Nephron progenitor cell (in vitro differentiated cells): ENCODE results near the gene CTSO.
A peak's percentile ranks its signal among the peaks of the same experiment; 100 is the strongest.
"Not testable (repeated sequence)": the region's sequence is repeated elsewhere in the genome, so short reads cannot be mapped to it uniquely, and the experiment has no call there.

Experiments
- DNase-seq: peaks from one replicate; pipeline ENCODE4 v3.0.0; 2021
- H3K27ac Mint-ChIP-seq: 2 replicates; pipeline ENCODE4 v1.8.0; 2021; ENCODE audit warnings: mild to moderate bottlenecking, moderate library complexity, mixed read lengths
- H3K27me3 Mint-ChIP-seq: 2 replicates; pipeline ENCODE4 v1.8.0; 2021; ENCODE audit warnings: mild to moderate bottlenecking, low read depth, mixed read lengths; ENCODE audit not compliant: poor library complexity
- H3K36me3 Mint-ChIP-seq: 2 replicates; pipeline ENCODE4 v1.8.0; 2021; ENCODE audit warnings: low read depth, mixed read lengths
- H3K4me1 Mint-ChIP-seq: 2 replicates; pipeline ENCODE4 v1.8.0; 2021; ENCODE audit warnings: mixed read lengths
- H3K4me3 Mint-ChIP-seq: 2 replicates; pipeline ENCODE4 v1.8.0; 2021; ENCODE audit warnings: mild to moderate bottlenecking, moderate library complexity, mixed read lengths
- H3K9me3 Mint-ChIP-seq: 2 replicates; pipeline ENCODE4 v1.8.0; 2021; ENCODE audit warnings: mild to moderate bottlenecking, moderate library complexity, mixed read lengths
- TF ChIP-seq, protein P1 (sequence below): fragments of 200-600 bp; sonication (generic); IDR thresholded peaks from 2 replicates; pipeline ENCODE4 v1.5.0; 2021; ENCODE audit warnings: antibody characterized with exemption

CTSO gene

DNA sequence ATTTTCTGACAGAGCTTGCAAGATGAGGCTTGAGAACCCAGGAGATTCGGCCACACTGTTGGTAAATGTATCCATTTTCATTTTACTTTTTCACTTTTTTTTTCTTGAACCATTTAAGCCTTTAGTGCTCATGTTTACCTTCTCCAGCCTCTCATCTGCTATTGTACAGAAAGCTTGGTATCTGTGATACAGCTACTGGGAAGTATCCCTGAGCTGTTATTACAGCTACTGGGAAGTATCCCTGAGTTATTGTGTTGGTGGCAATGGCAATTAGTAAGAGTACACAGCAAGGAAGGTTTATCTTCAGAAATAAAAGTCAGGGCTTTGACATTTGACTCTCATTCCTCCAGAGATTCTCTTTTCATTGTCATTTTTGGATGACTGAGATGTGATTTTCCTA is 11.8 kb downstream of the CTSO start:
- peaks cover 6% of the 10 kb centered on the region for H3K4me1 Mint-ChIP-seq

DNA sequence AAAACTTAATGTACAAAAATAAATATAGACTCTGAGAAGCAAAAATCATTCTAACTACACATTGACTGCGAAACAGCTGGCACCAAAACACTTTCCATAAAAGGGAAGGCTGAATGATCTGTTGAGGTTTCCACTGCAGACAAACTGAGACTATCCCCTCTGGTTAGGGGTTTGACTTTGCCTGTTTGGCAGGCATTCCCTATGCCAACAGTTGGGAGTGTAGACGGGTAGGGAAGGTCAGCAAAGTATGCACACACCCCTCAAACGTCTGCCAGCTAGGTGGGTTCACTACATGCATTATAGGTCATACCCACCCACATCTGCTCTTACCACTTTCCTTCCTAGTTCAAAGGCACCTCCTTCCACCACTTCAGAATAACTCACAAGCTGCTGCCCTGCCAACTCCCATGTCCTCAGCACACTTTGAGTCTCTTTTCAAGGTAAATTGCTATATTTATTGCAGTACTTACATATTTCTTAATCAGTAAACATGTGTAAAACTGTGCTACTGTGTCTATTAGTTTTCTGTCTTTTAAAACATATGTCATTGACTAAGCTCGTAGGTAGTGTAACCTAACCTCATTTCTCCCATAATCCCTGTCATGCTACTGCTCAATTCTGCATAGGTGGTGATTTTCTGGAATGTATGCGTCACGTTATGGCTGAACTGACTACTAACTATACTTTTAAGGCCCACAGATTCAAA is 12.4 kb downstream of the CTSO start:
- peaks cover 6% of the 10 kb centered on the region for H3K4me1 Mint-ChIP-seq
- no peak overlapping the region for H3K4me3 Mint-ChIP-seq
- H3K27ac Mint-ChIP-seq: peak overlapping the region; percentile 30
- TF ChIP-seq, protein P1, sequence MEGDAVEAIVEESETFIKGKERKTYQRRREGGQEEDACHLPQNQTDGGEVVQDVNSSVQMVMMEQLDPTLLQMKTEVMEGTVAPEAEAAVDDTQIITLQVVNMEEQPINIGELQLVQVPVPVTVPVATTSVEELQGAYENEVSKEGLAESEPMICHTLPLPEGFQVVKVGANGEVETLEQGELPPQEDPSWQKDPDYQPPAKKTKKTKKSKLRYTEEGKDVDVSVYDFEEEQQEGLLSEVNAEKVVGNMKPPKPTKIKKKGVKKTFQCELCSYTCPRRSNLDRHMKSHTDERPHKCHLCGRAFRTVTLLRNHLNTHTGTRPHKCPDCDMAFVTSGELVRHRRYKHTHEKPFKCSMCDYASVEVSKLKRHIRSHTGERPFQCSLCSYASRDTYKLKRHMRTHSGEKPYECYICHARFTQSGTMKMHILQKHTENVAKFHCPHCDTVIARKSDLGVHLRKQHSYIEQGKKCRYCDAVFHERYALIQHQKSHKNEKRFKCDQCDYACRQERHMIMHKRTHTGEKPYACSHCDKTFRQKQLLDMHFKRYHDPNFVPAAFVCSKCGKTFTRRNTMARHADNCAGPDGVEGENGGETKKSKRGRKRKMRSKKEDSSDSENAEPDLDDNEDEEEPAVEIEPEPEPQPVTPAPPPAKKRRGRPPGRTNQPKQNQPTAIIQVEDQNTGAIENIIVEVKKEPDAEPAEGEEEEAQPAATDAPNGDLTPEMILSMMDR: no peak
- no peaks in the 10 kb centered on the region for H3K9me3 Mint-ChIP-seq
- no peaks in the 10 kb centered on the region for H3K36me3 Mint-ChIP-seq
- H3K27me3 Mint-ChIP-seq: no peaks in the 10 kb centered on the region
- no peak for DNase-seq

More for the DNA sequence above, 11.8 kb downstream of the CTSO start:
- Mint-ChIP-seq H3K27me3 (no peaks in the 10 kb centered on the region), H3K27ac (no peak overlapping the region), H3K9me3 (no peaks in the 10 kb centered on the region), H3K4me3 (no peak overlapping the region), H3K36me3 (no peaks in the 10 kb centered on the region)
- TF ChIP-seq, protein P1: no peak
- DNase-seq: no peak

DNA sequence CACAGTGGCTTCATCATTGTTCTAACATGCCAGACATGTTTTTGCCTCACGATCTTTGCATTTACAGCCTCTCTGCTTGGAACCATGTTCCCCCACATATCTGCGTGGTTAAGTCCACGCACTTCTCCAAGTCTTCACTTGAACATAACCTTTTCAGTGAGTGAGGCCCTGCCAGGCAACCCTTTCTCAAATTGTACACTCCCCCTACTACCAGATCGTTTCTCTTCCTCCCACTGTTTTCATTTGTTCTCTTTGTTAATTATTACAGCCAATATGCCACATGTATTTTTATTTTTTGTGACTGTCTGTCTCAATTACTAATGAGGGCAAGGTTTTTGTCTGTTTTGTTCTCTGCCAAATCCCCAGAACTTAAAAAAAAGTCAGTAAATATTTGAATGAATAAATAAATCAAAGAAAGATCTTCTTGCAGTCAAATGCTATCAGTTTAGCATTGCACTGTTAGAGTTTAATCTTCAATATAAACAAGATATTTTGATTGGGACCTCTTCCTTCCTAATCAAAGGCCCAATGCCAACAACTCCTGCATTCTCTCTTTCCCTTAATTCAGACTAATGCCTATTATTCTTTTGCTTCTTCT is 18.2 kb downstream of the CTSO start:
- TF ChIP-seq, protein P1: no peak
- H3K4me3 Mint-ChIP-seq: no peak overlapping the region
- H3K9me3 Mint-ChIP-seq: peaks cover 25% of the 10 kb centered on the region
- H3K36me3 Mint-ChIP-seq: peaks cover 11% of the 10 kb centered on the region
- peaks cover 3% of the 10 kb centered on the region for H3K27me3 Mint-ChIP-seq
- DNase-seq: no peak
- no peaks in the 10 kb centered on the region for H3K4me1 Mint-ChIP-seq
- H3K27ac Mint-ChIP-seq: no peak overlapping the region

DNA sequence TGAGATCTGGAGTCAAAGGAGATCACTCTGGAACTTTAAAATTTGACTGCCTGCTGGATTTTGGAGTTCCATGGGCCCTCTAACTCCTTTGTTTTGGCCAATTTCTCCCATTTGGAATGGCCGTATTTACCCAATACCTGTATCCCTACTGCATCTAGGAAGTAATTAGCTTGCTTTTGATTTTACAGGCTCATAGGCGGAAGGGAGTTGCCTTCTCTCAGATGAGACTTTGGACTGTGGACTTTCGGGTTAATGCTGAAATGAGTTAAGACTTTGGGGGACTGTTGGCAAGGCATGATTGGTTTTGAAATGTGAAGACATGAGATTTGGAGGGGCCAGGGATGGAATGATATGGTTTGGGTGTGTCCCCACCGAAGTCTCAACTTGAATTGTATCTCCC is 19.0 kb downstream of the CTSO start:
- Mint-ChIP-seq H3K36me3 (peaks cover 18% of the 10 kb centered on the region), H3K9me3 (peaks cover 33% of the 10 kb centered on the region)
- not testable (repeated sequence) for H3K27ac Mint-ChIP-seq, H3K27me3 Mint-ChIP-seq, H3K4me1 Mint-ChIP-seq, DNase-seq, H3K4me3 Mint-ChIP-seq

DNA sequence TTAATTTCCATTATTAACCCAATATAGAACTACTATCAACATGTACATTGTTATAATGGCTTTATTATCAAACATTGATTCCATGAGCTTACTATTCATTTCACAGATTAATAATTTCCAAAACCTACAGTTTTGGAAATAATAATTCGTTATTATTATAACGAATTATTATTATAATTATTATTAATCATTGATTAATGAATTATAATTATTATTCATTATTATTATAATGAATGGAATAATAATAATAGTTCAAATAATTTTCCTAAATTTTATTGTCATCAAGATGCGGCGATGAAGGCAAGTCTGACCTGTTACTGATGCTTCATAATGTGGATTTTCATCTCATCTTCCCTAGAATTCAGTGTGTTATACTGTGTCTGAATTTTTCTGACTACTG is 22.0 kb downstream of the CTSO start:
- H3K27me3 Mint-ChIP-seq: peaks cover 7% of the 10 kb centered on the region
- no peak overlapping the region for H3K4me3 Mint-ChIP-seq
- TF ChIP-seq, protein P1: no peak
- H3K27ac Mint-ChIP-seq: no peak overlapping the region
- H3K36me3 Mint-ChIP-seq: peaks cover 33% of the 10 kb centered on the region
- H3K9me3 Mint-ChIP-seq: peaks cover 48% of the 10 kb centered on the region
- H3K4me1 Mint-ChIP-seq: no peaks in the 10 kb centered on the region
- no peak for DNase-seq

DNA sequence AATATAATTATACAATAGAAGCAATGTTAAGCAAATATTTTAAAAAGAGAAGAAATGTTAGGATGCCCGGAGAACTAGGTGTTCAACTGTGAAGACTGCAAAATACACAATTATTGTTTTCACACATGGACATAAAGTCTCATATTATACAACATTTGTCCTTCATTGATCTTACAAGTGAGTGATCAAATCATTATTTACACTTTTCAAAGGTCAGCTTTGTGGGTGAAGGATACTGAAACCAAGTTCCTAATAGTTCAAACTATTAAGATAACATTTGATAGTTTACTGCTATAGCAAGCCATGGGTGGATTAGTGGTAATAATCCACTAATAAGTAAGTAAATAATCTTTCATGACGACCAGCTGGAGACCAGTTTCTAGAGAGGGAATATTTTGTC is 23.3 kb downstream of the CTSO start:
- Mint-ChIP-seq H3K27me3 (peaks cover 7% of the 10 kb centered on the region), H3K4me3 (no peak overlapping the region), H3K27ac (no peak overlapping the region), H3K4me1 (no peaks in the 10 kb centered on the region), H3K36me3 (peaks cover 38% of the 10 kb centered on the region), H3K9me3 (peaks cover 47% of the 10 kb centered on the region)
- TF ChIP-seq, protein P1: no peak
- no peak for DNase-seq
